ENCODE data around the gene HOXA4. TPM values are rescaled to one million over a fixed set of nuclear protein-coding genes. Genes with fewer than 3 reads are reported as not detected.
A peak's percentile ranks its signal among the peaks of the same experiment; 100 is the strongest.

HOXA4 gene
- total and polyA plus RNA-seq, 2 experiments from 2014 or later: 0.69 to 1.3 TPM

DNA sequence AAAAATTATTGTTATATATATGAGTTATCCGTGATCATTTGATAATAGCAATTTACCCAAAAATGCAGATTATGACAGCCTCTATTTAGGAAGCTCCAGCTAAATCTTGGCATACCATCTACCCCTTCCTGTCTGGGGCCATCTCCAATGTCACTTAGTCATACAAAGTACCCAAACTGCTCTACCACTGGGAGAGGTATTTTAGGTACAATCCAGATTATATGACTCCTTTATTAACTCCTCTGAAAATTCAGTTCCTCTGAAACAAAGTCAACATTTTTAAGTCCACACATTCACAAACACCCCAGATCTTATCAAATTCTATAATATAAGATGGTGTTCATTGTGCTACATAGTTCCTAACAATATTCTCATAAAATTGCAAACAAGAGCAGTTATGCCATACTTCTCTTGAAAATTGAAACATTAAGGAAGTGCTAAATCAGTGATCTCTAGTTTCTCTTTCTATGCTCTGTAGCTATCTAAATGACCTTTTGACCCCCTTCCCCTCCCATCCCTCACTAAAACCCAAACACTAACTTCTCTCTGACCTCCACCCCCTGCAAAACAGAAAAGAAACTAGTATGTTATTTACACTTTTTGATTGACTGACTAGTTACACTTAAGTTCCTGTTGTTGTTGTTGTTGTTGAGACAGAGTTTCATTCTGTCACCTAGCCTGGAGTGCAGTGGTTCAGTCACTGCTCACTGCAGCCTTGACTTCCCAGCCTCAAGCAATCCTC, 51.2 kb downstream of the HOXA4 start:
- Histone ChIP-seq H3K9me3 (ENCODE audit: low read depth) (no peaks in the 10 kb centered on the region), H3K9me2 (replicated peaks; ENCODE audit: insufficient read depth) (no peaks in the 10 kb centered on the region), H3K27me3 (no peaks in the 10 kb centered on the region), H3K4me3 (no peak overlapping the region), H4K20me1 (ENCODE audit: insufficient read depth, poor library complexity, severe bottlenecking) (no peaks in the 10 kb centered on the region), H3K79me2 (no peaks in the 10 kb centered on the region), H2AFZ (no peak overlapping the region), H3K4me2 (no peak overlapping the region), H3K27ac (no peak overlapping the region), H3K4me1 (ENCODE audit: insufficient read depth) (no peaks in the 10 kb centered on the region), H3K36me3 (replicated peaks; ENCODE audit: insufficient read depth, low read depth) (no peaks in the 10 kb centered on the region)
- no peak for TF ChIP-seq EZH2 (IDR thresholded peaks at IDR 0.05; ENCODE audit: borderline replicate concordance)
- TF ChIP-seq, protein P1, sequence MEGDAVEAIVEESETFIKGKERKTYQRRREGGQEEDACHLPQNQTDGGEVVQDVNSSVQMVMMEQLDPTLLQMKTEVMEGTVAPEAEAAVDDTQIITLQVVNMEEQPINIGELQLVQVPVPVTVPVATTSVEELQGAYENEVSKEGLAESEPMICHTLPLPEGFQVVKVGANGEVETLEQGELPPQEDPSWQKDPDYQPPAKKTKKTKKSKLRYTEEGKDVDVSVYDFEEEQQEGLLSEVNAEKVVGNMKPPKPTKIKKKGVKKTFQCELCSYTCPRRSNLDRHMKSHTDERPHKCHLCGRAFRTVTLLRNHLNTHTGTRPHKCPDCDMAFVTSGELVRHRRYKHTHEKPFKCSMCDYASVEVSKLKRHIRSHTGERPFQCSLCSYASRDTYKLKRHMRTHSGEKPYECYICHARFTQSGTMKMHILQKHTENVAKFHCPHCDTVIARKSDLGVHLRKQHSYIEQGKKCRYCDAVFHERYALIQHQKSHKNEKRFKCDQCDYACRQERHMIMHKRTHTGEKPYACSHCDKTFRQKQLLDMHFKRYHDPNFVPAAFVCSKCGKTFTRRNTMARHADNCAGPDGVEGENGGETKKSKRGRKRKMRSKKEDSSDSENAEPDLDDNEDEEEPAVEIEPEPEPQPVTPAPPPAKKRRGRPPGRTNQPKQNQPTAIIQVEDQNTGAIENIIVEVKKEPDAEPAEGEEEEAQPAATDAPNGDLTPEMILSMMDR (IDR thresholded peaks at IDR 0.05; ENCODE audit: poor library complexity): no peak
- TF ChIP-seq EZH2phosphoT487 (IDR thresholded peaks at IDR 0.05; ENCODE audit: low read depth, severe bottlenecking, unreplicated experiment): no peak
- WGBS (ENCODE audit: low lambda C conversion rate, missing lambda C conversion rate): 93% methylated on average over 1 of the region's 1 CpG
- DNase-seq (ENCODE audit: low spot score): no peak

DNA sequence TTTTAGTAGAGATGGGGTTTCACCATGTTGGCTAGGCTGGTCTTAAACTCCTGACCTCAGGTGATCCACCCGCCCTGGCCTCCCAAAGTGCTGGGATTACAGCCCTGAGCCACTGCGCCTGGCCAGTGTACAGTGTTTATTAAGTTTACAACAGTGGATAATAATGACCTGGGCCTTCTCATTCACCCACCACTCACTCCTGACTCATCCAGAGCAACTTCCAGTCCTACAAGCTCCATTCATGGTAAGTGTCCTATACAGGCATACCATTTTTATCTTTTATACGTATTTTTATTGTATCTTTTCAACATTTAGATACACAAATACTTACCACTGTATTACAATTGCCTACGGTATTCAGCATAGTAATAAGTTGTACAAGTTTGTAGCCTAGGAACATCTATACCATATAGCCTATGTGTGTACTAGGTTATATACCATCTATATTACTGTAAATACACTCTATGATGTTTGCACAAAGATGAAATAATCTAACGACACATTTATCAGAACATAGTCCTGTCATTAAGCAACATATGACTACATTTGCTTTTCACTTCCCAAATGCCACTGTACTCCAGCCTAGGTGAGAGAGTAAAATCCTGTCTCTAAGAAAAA, 51.8 kb downstream of the HOXA4 start:
- H3K27ac ChIP-seq: no peak overlapping the region
- no peak overlapping the region for H2AFZ ChIP-seq
- DNase-seq (ENCODE audit: low spot score): no peak
- H3K4me3 ChIP-seq: no peak overlapping the region
- H3K9me2 ChIP-seq (replicated peaks; ENCODE audit: insufficient read depth): no peaks in the 10 kb centered on the region
- H3K4me1 ChIP-seq (ENCODE audit: insufficient read depth): no peaks in the 10 kb centered on the region
- no peak overlapping the region for H3K4me2 ChIP-seq
- WGBS (ENCODE audit: low lambda C conversion rate, missing lambda C conversion rate): 85% methylated on average over 5 of the region's 5 CpGs
- H4K20me1 ChIP-seq (ENCODE audit: insufficient read depth, poor library complexity, severe bottlenecking): no peaks in the 10 kb centered on the region
- no peaks in the 10 kb centered on the region for H3K36me3 ChIP-seq (replicated peaks; ENCODE audit: insufficient read depth, low read depth)
- H3K79me2 ChIP-seq: no peaks in the 10 kb centered on the region
- no peaks in the 10 kb centered on the region for H3K9me3 ChIP-seq (ENCODE audit: low read depth)
- TF ChIP-seq EZH2phosphoT487 (IDR thresholded peaks at IDR 0.05; ENCODE audit: low read depth, severe bottlenecking, unreplicated experiment) (no peak), EZH2 (IDR thresholded peaks at IDR 0.05; ENCODE audit: borderline replicate concordance) (no peak)
- TF ChIP-seq, protein P1 (IDR thresholded peaks at IDR 0.05; ENCODE audit: poor library complexity): no peak
- no peaks in the 10 kb centered on the region for H3K27me3 ChIP-seq

MicroRNA genes within 50 kb of the gene (microRNA counts, 767-probe panel; counts per million panel counts)
- microRNA hsa-miR-196b-5p: 7,694 counts per million, percentile 47 among the panel's probes with 10 or more counts

Small RNA genes within 50 kb of the gene (microRNA-seq; reads per million reads assigned to microRNA genes)
- gene MIR196B: 8,357 reads per million, percentile 93 among the genes with 10 or more reads in this experiment

Small RNA genes within 50 kb of the gene (small RNA-seq; reads per million reads assigned to genes)
- not detected for gene AC004080.5
- not detected for gene RF01977

Other genes starting within 250 kb of the HOXA4 start
- 0.12 and 0.30 TPM in 2 replicates for gene HOXA1, start 34.8 kb downstream of the HOXA4 start, total RNA-seq
- 0.25 and 0.77 TPM in 2 replicates for gene HOXA1, start 34.8 kb downstream of the HOXA4 start, polyA plus RNA-seq
- 0.36 TPM in 1 of 2 replicates, not detected in the other for gene HOXA2, start 28.1 kb downstream of the HOXA4 start, total RNA-seq
- 0.07 and 0.81 TPM in 2 replicates for gene HOXA2, start 28.1 kb downstream of the HOXA4 start, polyA plus RNA-seq
- 0.08 and 0.70 TPM in 2 replicates for gene HOXA5, start 12.9 kb upstream of the HOXA4 start, total RNA-seq
- 0.41 and 0.92 TPM in 2 replicates for gene HOXA5, start 12.9 kb upstream of the HOXA4 start, polyA plus RNA-seq
- not detected in 2 replicates for gene HOXA6, start 17.0 kb upstream of the HOXA4 start, total RNA-seq
- gene HOXA6, start 17.0 kb upstream of the HOXA4 start, polyA plus RNA-seq: 0.16 and 0.23 TPM in 2 replicates
- 0.83 and 3.0 TPM in 2 replicates for gene HOXA3, start 21.8 kb upstream of the HOXA4 start, total RNA-seq
- gene HOXA3, start 21.8 kb upstream of the HOXA4 start, polyA plus RNA-seq: 4.1 and 4.5 TPM in 2 replicates
- gene HOXA7, start 25.9 kb upstream of the HOXA4 start, total RNA-seq: 0.32 and 0.83 TPM in 2 replicates
- 1.0 TPM in 1 of 2 replicates, not detected in the other for gene HOXA7, start 25.9 kb upstream of the HOXA4 start, polyA plus RNA-seq
- 3.6 and 5.9 TPM in 2 replicates for gene HOXA9, start 34.8 kb upstream of the HOXA4 start, total RNA-seq
- gene HOXA9, start 34.8 kb upstream of the HOXA4 start, polyA plus RNA-seq: 3.5 and 4.4 TPM in 2 replicates
- 9.9 and 15.1 TPM in 2 replicates for gene HOXA10, start 43.6 kb upstream of the HOXA4 start, total RNA-seq
- gene HOXA10, start 43.6 kb upstream of the HOXA4 start, polyA plus RNA-seq: 7.7 and 8.1 TPM in 2 replicates
- 6.4 and 9.6 TPM in 2 replicates for gene HOXA11, start 54.5 kb upstream of the HOXA4 start, total RNA-seq
- gene HOXA11, start 54.5 kb upstream of the HOXA4 start, polyA plus RNA-seq: 5.4 and 7.6 TPM in 2 replicates
- gene HOXA13, start 69.3 kb upstream of the HOXA4 start, total RNA-seq: 13.0 and 14.2 TPM in 2 replicates
- 6.1 and 6.2 TPM in 2 replicates for gene HOXA13, start 69.3 kb upstream of the HOXA4 start, polyA plus RNA-seq
- 1.1 and 1.6 TPM in 2 replicates for gene EVX1, start 112.0 kb upstream of the HOXA4 start, total RNA-seq
- 0.95 and 1.9 TPM in 2 replicates for gene EVX1, start 112.0 kb upstream of the HOXA4 start, polyA plus RNA-seq